ENCODE results near the gene SLC9A8. TPM values are rescaled to one million over a fixed set of nuclear protein-coding genes. Genes with fewer than 3 reads are reported as not detected.

The SLC9A8 gene
- total and polyA plus RNA-seq, 9 of the 15 experiments (the other 6 are each of a cell fraction or from before 2014, with no cell fraction given) = 0.56 to 9.7 (median 5.0) TPM

GRCh38 chr20:49906101-49906604 lies 93.5 kb downstream of the SLC9A8 start:
- no TSS peak for BruUV-seq (replicated peaks)
- Histone ChIP-seq H4K20me1 (replicated peaks; ENCODE audit: control insufficient read depth, insufficient read depth, low read length) (peaks cover 3% of the 10 kb centered on the region; the same call in 1 of the 2 replicates), H3K27ac (ENCODE audit: extremely low read depth, low read depth, low read length) (no peak overlapping the region), H3K9me3 (replicated peaks; ENCODE audit: control insufficient read depth, insufficient read depth, low read depth, low read length) (no peaks in the 10 kb centered on the region), H3K79me2 (ENCODE audit: control insufficient read depth, insufficient read depth, low read length) (peaks cover 20% of the 10 kb centered on the region), H3K4me2 (ENCODE audit: insufficient read depth, low read length) (no peak overlapping the region), H3K9me1 (ENCODE audit: control insufficient read depth, insufficient read depth, low read length) (no peaks in the 10 kb centered on the region), H3K4me3 (no peak overlapping the region), H3K27me3 (ENCODE audit: control insufficient read depth in 2 of 2, insufficient read depth in 2 of 2, low read length in 2 of 2) (no peaks in the 10 kb centered on the region), H3K9ac (ENCODE audit: insufficient read depth in 1 of 2, low read depth in 2 of 2, low read length in 2 of 2) (no peak overlapping the region; a peak in 1 of 4 replicates), H3K36me3 (ENCODE audit: control insufficient read depth, insufficient read depth, low read length) (peaks cover 68% of the 10 kb centered on the region), H3K4me1 (replicated peaks in 1 of 2; ENCODE audit: control insufficient read depth in 2 of 2, insufficient read depth in 2 of 2, low read length in 2 of 2) (peaks cover 0 to 16% of the 10 kb centered on the region in 2 experiments; a peak in 2 of 5 replicates), H2AFZ (ENCODE audit: low read depth, low read length) (no peak overlapping the region)
- ATAC-seq = no peak
- DNase-seq (ENCODE audit: extremely low read depth in 1 of 4, low spot score in 3 of 4) = peak in 2 of 4 experiments; percentile 21 to 37
- intact Hi-C loops (cut with micrococcal nuclease) = no loop called here
- ChIA-PET POLR2A (interaction anchor here (0.7 to 1.3 kb wide), 3 partner anchors 8 to 180 kb away, joined by 3 to 4 read pairs (median 3); no protein-coding TSS in a partner anchor), CTCF (ENCODE audit: low intra/inter-chr PET ratio) (no interaction called here)
- FAIRE-seq = no peak
- in situ Hi-C loops (cut with MboI) = no loop called here
- TF ChIP-seq RBFOX2 (IDR thresholded peaks at IDR 0.05; ENCODE audit: low read depth, low read length) (peak; percentile 19; the same call in 1 of the 2 replicates), BCOR (IDR thresholded peaks at IDR 0.05) (no peak), POLR2G (IDR thresholded peaks at IDR 0.05; ENCODE audit: low read depth, low read length) (peak; percentile 6; the same call in 1 of the 2 replicates)
- WGBS (ENCODE audit: insufficient coverage, low coverage, missing lambda C conversion rate) = 90% methylated on average over 20 of the region's 37 CpGs

- CTCF ChIA-PET (ENCODE audit: low intra/inter-chr PET ratio) = no interaction called here
- POLR2A ChIA-PET = interaction anchor here (0.6 to 0.9 kb wide), 3 partner anchors 30 to 179 kb away, joined by 3 read pairs; partner anchors contain the start of gene RNF114
- Histone ChIP-seq H3K27ac (ENCODE audit: extremely low read depth, low read depth, low read length) (no peak overlapping the region), H3K4me1 (replicated peaks in 1 of 2; ENCODE audit: control insufficient read depth in 2 of 2, insufficient read depth in 2 of 2, low read length in 2 of 2) (peaks cover 0 to 16% of the 10 kb centered on the region in 2 experiments; a peak in 2 of 5 replicates), H3K4me2 (ENCODE audit: insufficient read depth, low read length) (no peak overlapping the region), H3K27me3 (ENCODE audit: control insufficient read depth in 2 of 2, insufficient read depth in 2 of 2, low read length in 2 of 2) (no peaks in the 10 kb centered on the region), H3K79me2 (ENCODE audit: control insufficient read depth, insufficient read depth, low read length) (peaks cover 23% of the 10 kb centered on the region), H3K36me3 (ENCODE audit: control insufficient read depth, insufficient read depth, low read length) (peaks cover 69% of the 10 kb centered on the region), H4K20me1 (replicated peaks; ENCODE audit: control insufficient read depth, insufficient read depth, low read length) (peaks cover 3% of the 10 kb centered on the region; the same call in 1 of the 2 replicates), H3K9ac (ENCODE audit: insufficient read depth in 1 of 2, low read depth in 2 of 2, low read length in 2 of 2) (no peak overlapping the region), H3K4me3 (no peak overlapping the region), H3K9me1 (ENCODE audit: control insufficient read depth, insufficient read depth, low read length) (no peaks in the 10 kb centered on the region), H3K9me3 (replicated peaks; ENCODE audit: control insufficient read depth, insufficient read depth, low read depth, low read length) (no peaks in the 10 kb centered on the region), H2AFZ (ENCODE audit: low read depth, low read length) (no peak overlapping the region)
- WGBS (ENCODE audit: insufficient coverage, low coverage, missing lambda C conversion rate) = 90% methylated on average over 13 of the region's 15 CpGs
- no peak for ATAC-seq
- DNase-seq (ENCODE audit: extremely low read depth in 1 of 4, low spot score in 3 of 4) = peak in 1 of 4 experiments; percentile 7
- in situ Hi-C loops (cut with MboI) = no loop called here
- BruUV-seq (replicated peaks) = no TSS peak
- TF ChIP-seq PYGO2 (tag; IDR thresholded peaks at IDR 0.05) (no peak), C11orf30 (IDR thresholded peaks at IDR 0.05; ENCODE audit: low read depth) (peak; percentile 43; the same call in 1 of the 2 replicates), ZNF316 (IDR thresholded peaks at IDR 0.05) (peak; percentile 33), E2F8 (IDR thresholded peaks at IDR 0.05; ENCODE audit: low read depth, partially characterized antibody) (no peak)
- intact Hi-C loops (cut with micrococcal nuclease) = no loop called here
- FAIRE-seq = no peak
Observed at GRCh38 chr20:49906615-49907154, 94.1 kb downstream of the SLC9A8 start.

Data from K562 (cell line).